ENCODE data around the gene KLC1.

The KLC1 gene

DNA sequence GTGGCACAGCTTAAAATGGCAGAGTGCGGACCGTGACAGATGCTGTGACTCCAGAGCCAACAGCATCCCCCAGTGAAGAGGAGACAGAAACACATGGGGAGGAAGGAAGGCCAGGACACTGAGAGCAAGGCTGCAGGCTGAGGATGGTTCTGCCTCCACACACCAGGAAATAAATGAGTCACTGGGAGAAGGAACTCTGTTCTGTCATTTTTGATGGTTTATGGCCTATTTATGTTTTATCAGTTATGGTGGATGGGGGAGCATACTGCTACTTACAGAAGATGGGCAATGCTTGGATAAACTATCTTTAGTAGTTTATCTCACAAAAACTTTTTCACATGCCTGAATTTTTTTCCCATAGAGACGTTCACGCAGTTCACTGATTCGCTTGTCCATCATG is 120.4 kb downstream of the KLC1 start:
- TF ChIP-seq, protein P1, sequence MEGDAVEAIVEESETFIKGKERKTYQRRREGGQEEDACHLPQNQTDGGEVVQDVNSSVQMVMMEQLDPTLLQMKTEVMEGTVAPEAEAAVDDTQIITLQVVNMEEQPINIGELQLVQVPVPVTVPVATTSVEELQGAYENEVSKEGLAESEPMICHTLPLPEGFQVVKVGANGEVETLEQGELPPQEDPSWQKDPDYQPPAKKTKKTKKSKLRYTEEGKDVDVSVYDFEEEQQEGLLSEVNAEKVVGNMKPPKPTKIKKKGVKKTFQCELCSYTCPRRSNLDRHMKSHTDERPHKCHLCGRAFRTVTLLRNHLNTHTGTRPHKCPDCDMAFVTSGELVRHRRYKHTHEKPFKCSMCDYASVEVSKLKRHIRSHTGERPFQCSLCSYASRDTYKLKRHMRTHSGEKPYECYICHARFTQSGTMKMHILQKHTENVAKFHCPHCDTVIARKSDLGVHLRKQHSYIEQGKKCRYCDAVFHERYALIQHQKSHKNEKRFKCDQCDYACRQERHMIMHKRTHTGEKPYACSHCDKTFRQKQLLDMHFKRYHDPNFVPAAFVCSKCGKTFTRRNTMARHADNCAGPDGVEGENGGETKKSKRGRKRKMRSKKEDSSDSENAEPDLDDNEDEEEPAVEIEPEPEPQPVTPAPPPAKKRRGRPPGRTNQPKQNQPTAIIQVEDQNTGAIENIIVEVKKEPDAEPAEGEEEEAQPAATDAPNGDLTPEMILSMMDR (IDR thresholded peaks at IDR 0.05; ENCODE audit: low read depth, low read length): no peak
- no peak for DNase-seq (ENCODE audit: low read depth in 2 of 2)
- no peak overlapping the region for H3K4me3 ChIP-seq (replicated peaks in 1 of 2; ENCODE audit: low read depth in 2 of 2, low read length in 2 of 2)

- DNase-seq (ENCODE audit: low read depth in 2 of 2): no peak
- TF ChIP-seq, protein P1 (IDR thresholded peaks at IDR 0.05; ENCODE audit: low read depth, low read length): no peak
- H3K4me3 ChIP-seq (replicated peaks in 1 of 2; ENCODE audit: low read depth in 2 of 2, low read length in 2 of 2): no peak overlapping the region
Measured at GRCh38 chr14:103749860-103750259, 120.8 kb downstream of the KLC1 start.

Measured in cardiac fibroblast (primary cell).